ENCODE data around the gene PCNX3.

DNA sequence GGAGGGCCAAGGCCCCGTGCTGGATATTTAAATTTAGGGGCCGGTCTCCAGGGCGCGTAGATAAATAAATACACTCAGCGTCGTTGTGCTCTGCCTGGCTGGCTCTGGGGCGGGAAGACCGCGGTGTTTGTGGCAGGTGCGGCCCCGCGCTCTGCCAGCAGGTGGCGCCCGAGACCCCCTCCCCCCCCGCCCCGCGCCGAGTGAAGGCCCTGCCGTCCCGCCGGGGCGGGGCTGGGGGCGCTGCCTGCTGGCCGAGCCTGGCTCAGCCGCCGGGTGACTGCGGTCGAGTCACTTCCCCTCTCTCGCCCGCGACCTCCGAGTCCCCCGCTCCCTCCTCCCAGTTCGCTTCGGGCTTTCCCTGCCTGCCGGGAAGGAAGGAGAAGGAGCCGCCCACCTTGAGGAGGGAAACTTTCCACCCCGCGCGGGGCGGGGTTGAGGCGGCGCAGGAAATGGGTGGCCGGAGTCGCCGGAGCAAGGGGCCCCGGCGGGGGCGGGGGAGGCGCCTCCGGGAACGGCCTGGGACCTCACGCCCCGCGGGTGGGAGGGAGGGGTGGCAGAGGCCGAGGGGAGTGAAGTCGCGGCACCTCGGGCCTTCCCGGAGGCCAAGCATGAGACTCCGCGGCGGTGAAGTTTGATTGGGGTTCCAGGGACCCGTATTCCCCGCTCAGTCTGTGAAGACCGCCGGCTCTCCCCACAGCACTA is 41.3 kb upstream of the PCNX3 start:
- TF ChIP-seq, protein P1, sequence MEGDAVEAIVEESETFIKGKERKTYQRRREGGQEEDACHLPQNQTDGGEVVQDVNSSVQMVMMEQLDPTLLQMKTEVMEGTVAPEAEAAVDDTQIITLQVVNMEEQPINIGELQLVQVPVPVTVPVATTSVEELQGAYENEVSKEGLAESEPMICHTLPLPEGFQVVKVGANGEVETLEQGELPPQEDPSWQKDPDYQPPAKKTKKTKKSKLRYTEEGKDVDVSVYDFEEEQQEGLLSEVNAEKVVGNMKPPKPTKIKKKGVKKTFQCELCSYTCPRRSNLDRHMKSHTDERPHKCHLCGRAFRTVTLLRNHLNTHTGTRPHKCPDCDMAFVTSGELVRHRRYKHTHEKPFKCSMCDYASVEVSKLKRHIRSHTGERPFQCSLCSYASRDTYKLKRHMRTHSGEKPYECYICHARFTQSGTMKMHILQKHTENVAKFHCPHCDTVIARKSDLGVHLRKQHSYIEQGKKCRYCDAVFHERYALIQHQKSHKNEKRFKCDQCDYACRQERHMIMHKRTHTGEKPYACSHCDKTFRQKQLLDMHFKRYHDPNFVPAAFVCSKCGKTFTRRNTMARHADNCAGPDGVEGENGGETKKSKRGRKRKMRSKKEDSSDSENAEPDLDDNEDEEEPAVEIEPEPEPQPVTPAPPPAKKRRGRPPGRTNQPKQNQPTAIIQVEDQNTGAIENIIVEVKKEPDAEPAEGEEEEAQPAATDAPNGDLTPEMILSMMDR (IDR thresholded peaks at IDR 0.05), result peak; percentile 65 to 99
- TF ChIP-seq POLR2A (IDR thresholded peaks at IDR 0.05) (no peak), POLR2AphosphoS5 (IDR thresholded peaks at IDR 0.05) (peak in 2 of 3 donors; percentile 63 to 83), EP300 (IDR thresholded peaks at IDR 0.05) (no peak)
